ENCODE measurements around the gene IFNLR1. TPM values are rescaled to one million over a fixed set of nuclear protein-coding genes. Genes with fewer than 3 reads are reported as not detected.

IFNLR1 gene
- total RNA-seq, 1 experiment from 2014 or later = not detected

DNA sequence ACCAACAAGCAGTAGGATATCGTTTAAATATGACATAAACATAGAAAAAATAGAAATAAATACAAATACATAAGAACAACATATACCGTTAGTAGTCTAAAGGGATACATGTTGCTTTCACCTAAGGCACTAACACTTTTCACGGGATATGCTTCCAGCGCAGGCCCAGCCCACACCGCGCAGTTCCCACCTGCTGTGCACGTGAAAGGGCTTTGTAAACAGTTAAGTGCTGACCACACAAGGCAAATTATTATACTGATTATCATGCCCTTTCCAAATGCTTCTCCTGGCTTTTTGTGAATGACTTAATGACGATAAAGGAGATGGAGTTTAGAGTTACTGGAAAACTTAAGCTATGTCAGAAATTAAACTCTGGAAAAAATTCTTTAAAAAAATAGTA is 32.9 kb downstream of the IFNLR1 start:
- no peak for DNase-seq
- H3K9me3 ChIP-seq (replicated peaks) = no peaks in the 10 kb centered on the region
- H3K27me3 ChIP-seq = peaks cover 41% of the 10 kb centered on the region

DNA sequence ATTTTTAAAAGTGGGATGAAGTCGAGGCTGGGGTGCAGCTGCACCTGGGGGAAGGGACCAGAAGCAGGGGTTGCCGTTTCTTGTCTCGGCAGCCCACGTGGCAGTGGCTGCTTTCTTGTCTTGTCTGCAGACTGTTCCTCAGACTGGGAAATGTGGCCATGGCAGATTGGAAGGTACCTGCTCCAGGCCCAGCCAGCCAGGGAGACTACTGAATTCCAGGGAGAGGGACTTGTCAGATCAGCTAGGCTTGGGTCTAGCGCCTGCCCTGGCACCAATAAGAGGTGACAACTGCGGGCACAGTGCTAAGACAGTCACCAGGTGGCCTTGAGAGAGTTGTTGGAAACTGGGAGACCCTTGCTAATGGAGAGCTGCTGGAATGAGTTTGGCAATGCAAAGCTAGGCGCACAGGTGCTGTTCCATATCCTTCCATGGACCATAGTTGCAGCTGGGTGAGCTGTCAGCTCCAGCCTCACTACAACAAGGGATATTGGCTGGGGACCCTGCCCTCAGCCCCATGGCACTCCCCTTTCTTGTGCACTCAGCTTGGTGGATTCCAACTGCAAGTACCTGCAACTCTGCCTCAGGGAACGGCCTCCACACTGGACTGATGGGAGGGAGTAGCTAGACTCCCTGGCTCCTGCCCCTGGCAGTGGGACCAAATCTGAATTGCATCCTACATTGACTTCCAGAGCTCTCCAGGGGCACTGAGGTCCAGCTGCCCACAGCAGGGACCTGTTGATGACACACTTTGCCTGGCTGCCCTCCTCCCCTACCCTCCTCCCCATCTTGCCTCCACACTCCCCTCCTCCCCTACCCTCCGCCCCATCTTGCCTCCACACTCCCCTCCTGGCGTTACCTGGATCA is 34.2 kb downstream of the IFNLR1 start:
- no peak overlapping the region for H3K27ac ChIP-seq
- no peaks in the 10 kb centered on the region for H3K9me3 ChIP-seq (replicated peaks)
- DNase-seq = no peak
- H3K4me3 ChIP-seq = no peak overlapping the region
- no peaks in the 10 kb centered on the region for H3K4me1 ChIP-seq
- H3K27me3 ChIP-seq = peaks cover 32% of the 10 kb centered on the region
- H3K36me3 ChIP-seq = no peaks in the 10 kb centered on the region

More for the DNA sequence above, 32.9 kb downstream of the IFNLR1 start:
- Histone ChIP-seq H3K36me3 (no peaks in the 10 kb centered on the region), H3K27ac (no peak overlapping the region), H3K4me1 (no peaks in the 10 kb centered on the region), H3K4me3 (no peak overlapping the region)

DNA sequence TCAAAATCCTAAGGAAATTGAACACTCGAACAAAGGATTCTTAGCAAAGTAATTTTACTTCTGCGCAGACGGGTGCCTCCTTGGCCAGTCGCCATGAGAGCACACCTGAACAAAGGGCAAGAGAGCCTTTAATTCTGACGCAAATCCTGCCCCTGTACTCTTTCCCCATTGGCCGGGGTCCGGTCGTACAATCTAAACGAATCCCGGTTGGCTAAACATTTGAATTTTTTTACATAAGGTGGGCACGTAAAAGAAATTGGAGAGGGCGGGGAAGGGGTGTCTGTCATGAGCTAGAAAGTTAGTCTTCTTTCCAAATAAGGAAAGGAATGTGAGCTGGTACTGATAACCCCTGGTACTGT is 35.9 kb downstream of the IFNLR1 start:
- no peaks in the 10 kb centered on the region for H3K36me3 ChIP-seq
- no peaks in the 10 kb centered on the region for H3K4me1 ChIP-seq
- no peaks in the 10 kb centered on the region for H3K9me3 ChIP-seq (replicated peaks)
- no peak overlapping the region for H3K4me3 ChIP-seq
- H3K27me3 ChIP-seq = peaks cover 23% of the 10 kb centered on the region
- DNase-seq = no peak
- no peak overlapping the region for H3K27ac ChIP-seq

DNA sequence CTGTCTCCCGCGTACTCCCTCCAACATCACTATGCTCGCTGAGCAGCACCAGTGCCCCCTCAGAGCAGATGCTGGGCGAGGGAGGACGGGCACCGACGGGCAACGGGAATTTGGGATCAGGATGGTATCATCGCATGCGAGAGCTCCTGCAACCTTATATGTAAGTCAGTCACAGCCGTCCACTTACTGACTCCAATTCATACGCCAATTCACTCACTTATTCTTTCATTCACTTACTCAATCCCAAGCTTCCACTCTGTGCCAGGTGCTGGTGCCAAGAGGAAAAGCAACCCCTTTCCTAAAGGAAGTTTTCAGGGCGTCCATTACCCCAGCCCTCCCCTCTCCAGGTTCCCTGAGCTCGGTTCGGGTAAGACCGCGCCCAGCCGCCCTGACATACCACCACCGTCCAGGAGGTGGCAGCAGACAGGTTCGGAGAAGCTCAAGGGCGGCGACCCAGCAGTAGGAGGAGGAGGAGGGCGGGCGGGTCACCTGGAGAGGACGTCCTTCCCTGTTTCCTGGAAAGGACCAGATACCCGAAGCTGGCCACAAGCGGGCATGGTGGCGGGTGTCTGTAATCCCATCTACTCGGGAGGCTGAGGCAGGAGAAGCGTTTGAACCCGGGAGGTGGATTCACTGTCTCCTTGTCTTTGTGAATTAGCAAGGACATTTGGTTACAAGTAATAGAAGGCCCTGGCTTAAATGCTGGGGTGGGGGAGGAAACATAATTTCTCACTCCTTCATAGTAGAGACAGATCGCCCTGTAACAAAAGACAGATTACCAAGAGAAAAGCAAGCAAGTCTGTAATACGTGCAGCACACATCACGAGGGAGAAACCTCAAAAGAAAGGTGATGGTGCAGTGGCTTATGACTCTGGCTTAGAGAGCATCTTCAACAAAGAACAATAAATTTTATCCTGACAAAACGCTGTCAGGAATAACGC is 36.6 kb downstream of the IFNLR1 start:
- H3K4me1 ChIP-seq = no peaks in the 10 kb centered on the region
- H3K36me3 ChIP-seq = no peaks in the 10 kb centered on the region
- peaks cover 19% of the 10 kb centered on the region for H3K27me3 ChIP-seq
- H3K27ac ChIP-seq = no peak overlapping the region
- H3K9me3 ChIP-seq (replicated peaks) = no peaks in the 10 kb centered on the region
- peak; percentile 74 to 75 for DNase-seq
- no peak overlapping the region for H3K4me3 ChIP-seq

DNA sequence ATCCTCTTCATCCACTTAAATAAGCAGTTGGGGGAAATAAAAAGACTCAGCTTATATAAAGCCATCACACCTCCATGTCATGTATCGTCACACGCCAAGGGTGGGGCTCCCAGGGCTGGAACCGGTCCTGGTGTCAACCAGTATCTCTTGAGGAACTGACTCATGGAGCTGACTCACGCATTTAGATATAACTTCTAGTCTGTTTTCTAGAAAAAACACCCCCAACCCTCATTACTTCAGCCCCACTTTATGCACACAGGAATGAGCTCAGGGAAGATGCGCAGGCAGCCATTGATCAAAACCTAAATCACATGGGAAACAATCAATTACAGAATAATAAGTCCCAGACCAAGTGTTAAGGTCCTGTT is 37.2 kb downstream of the IFNLR1 start:
- Histone ChIP-seq H3K27ac (no peak overlapping the region), H3K27me3 (peaks cover 15% of the 10 kb centered on the region), H3K4me3 (no peak overlapping the region), H3K9me3 (replicated peaks) (no peaks in the 10 kb centered on the region), H3K4me1 (no peaks in the 10 kb centered on the region), H3K36me3 (no peaks in the 10 kb centered on the region)
- DNase-seq = no peak

DNA sequence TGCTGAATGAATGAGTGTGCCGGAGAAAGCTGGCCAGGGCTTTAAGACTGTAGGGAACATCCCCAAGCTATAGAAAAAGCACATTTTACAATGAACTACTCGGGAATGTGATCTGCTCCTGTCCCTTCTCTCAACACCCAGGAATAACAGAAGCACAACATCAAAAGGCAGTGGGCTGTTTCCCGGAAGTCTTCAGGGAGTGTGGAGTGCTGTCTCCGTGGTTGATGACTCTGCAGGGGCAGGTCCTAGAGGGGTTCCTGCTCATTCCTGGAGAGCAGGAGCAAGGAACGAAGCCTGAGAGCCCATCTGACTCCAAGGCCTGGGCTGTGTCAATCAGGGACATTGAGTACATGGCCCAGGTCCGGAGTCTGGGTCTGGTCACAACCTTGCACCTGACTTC is 39.3 kb downstream of the IFNLR1 start:
- no peak for DNase-seq
- no peak overlapping the region for H3K4me3 ChIP-seq

DNA sequence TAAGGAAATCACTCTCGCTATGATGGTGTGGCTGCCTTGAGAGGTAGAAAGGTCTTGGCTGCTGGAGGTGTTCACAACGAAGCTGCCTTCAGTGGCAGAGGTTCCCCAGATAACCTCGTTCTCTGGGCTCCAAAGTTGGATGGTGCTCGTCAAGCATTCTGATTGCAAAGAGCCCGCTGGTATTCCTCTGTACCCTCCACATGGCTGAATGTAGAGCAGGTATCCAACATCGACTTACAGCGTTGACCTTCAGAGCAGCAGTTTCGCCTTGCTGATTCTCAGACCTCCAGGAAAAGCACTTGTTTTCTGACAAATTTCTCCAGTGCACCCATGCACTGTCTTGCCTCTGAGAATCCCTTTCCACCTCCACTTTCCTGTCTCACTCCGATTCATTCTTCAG is 39.9 kb downstream of the IFNLR1 start:
- Histone ChIP-seq H3K4me3 (no peak overlapping the region), H3K27me3 (peaks cover 16% of the 10 kb centered on the region), H3K9me3 (replicated peaks) (no peaks in the 10 kb centered on the region), H3K27ac (no peak overlapping the region), H3K4me1 (no peaks in the 10 kb centered on the region), H3K36me3 (no peaks in the 10 kb centered on the region)
- DNase-seq = no peak

More for the DNA sequence above, 39.3 kb downstream of the IFNLR1 start:
- H3K9me3 ChIP-seq (replicated peaks) = no peaks in the 10 kb centered on the region
- no peaks in the 10 kb centered on the region for H3K4me1 ChIP-seq
- H3K36me3 ChIP-seq = no peaks in the 10 kb centered on the region
- no peak overlapping the region for H3K27ac ChIP-seq
- peaks cover 11% of the 10 kb centered on the region for H3K27me3 ChIP-seq

DNA sequence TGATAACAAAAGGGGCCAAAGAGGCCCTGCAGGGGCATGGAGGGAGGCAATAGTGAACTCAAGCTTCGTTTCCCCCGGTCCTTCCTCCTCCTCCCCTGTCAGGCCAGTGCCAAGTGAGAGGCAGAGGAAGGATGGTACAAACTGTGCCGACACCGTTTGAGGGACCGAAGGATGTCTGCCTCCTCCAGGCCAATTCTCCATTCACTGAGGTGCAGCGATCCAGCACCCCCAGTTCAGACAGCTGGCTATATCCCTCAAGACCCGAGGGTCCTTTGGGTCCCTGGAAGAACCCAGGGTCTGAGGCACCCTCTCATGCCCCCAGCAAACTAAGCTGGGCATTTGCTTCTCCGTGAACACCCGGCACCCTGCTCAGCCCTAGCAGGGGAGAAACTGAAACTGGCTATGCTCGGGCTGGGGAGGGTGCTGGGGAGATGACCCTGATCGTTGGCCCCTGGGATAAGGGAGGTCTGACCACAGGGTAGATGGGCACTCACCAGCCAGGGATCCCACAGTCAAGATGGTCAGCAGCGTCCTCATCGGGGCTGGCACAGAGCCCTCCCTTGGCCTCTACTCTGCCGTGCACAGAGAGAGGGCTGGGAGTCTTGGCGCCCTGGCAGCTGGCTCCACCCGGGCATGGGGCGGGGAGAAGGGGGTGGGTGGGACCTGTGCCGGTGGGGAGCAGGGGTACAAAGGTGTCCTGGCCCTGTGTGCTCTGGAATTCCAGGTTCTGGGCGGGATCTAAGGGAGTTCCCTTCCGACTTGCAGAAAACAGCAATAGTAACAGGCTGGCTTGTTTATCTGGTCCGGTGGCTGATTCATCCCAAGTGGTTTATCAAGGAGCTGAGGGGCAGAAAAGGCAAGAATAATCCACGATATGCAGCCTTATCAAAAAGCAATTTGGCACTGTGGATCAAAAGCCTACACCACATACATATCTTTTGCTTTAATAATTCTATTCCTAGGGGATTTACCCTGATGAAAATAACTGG is 44.2 kb downstream of the IFNLR1 start, which contains the start of gene IL22RA1:
Gene IL22RA1 (minus strand): TSS at position 595 of the 989 bp plus-strand sequence. CDS start 58 bp downstream, at position 537.
- Histone ChIP-seq H3K4me3 (no peak within 1 kb of the TSS), H3K4me1 (no peaks in the 10 kb centered on the region), H3K36me3 (no peaks in the 10 kb centered on the region), H3K27me3 (peaks cover 16% of the 10 kb centered on the region), H3K27ac (no peak within 1 kb of the TSS), H3K9me3 (replicated peaks) (no peaks in the 10 kb centered on the region)
- no peak for DNase-seq

DNA sequence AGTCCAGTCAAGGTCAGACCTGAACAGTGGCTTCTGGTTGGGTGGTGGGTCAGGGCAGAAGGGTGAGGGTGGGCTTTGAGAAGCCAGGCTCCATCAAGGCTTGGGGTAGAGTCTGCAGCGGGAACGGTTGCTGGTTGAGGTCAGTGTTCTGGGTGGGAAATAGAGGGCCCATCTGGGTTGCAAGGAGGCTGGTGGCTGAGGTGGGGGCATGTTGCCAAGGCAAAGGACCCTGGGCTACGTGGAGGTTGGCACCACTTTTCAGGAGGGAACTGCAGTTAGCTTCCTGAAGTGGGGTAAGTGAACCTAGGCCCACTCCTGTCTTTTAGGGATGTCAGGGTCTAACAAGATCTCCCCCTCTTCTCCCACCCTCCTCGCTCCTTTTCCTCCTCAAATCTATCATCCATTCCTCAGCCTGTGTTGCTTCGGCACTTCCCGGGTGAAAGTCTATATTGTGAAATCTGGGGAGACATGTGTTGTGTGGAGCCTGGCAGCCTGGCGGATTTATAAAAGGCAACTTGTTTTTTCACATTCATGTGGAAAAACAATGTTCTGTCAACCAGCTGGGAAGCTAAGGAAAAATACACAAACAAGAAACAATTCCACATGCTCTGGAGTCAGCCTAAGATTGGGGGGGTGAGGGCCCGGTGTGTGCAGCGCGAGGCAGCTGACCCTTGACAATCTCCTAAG is 45.6 kb downstream of the IFNLR1 start:
- Histone ChIP-seq H3K27ac (no peak overlapping the region), H3K4me1 (no peaks in the 10 kb centered on the region), H3K27me3 (peaks cover 16% of the 10 kb centered on the region), H3K36me3 (no peaks in the 10 kb centered on the region), H3K9me3 (replicated peaks) (no peaks in the 10 kb centered on the region), H3K4me3 (no peak overlapping the region)
- no peak for DNase-seq

DNA sequence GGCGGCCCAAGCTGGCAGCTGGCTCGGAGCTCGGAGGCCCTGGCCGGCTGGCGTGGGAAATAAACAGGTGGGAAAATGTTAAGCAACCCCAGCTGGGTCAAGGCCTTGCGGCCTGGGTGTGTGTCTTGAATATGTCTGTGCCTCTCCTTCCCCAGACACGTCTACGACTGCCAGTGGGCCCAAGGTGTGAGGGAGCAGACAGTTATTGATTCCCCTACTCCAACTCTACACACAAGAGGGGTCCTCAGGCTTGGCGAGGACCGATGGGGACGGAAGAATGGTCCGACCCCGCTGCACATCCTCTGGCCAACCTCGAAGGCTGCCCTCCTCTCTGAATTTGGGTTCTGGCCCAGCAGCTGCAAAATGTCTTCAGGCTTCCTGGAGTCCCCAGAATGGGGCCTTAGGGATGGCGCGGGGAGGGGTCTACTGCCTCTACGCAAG is 46.3 kb downstream of the IFNLR1 start:
- no peak overlapping the region for H3K27ac ChIP-seq

DNA sequence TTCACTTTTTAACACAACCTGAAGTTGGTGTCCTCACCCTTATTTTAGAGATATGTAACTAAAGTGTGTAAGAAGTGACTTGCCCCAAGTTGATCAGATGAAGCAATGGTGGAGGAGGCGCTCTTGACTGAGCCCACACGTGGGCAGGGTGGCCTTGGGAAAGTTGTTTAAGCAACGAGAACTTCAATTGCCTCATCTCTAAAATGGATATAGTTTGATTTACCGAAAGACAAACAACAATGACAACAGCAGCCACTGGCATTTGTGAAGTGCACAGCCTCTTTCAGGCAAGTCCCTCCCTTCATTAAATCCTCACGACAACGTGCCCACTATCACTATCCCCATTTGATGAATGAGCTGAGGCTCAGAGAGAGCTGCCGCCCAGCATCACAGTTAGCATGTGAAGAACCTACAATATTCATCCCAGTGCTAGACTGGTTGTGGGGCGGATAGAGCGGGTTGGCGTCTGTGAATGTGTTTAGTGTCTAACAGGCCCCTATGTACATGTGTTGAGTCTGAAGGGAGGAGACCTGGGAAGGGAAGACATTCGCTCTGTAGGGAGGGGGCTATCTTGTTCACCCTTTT is 47.2 kb downstream of the IFNLR1 start:
- DNase-seq = no peak
- H3K27ac ChIP-seq = no peak overlapping the region
- no peaks in the 10 kb centered on the region for H3K4me1 ChIP-seq
- H3K9me3 ChIP-seq (replicated peaks) = no peaks in the 10 kb centered on the region
- peaks cover 16% of the 10 kb centered on the region for H3K27me3 ChIP-seq
- H3K4me3 ChIP-seq = no peak overlapping the region
- no peaks in the 10 kb centered on the region for H3K36me3 ChIP-seq

More for the DNA sequence above, 46.3 kb downstream of the IFNLR1 start:
- no peaks in the 10 kb centered on the region for H3K4me1 ChIP-seq
- no peaks in the 10 kb centered on the region for H3K9me3 ChIP-seq (replicated peaks)
- H3K27me3 ChIP-seq = peaks cover 16% of the 10 kb centered on the region
- H3K36me3 ChIP-seq = no peaks in the 10 kb centered on the region
- no peak for DNase-seq
- H3K4me3 ChIP-seq = no peak overlapping the region

DNA sequence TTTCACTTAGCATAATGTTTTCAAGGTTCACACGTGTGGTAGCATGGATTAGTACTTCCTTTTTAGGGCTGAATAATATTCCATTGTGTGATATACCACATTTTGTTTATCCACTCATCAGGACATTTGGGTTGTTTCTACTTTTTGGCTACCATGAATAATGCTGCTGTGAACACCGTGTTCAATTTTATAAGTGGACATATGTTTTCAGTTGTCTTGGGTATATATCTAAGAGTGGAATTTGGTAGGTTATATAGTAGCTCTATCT is 47.9 kb downstream of the IFNLR1 start:
- no peak overlapping the region for H3K27ac ChIP-seq
- peaks cover 11% of the 10 kb centered on the region for H3K27me3 ChIP-seq
- no peaks in the 10 kb centered on the region for H3K4me1 ChIP-seq
- DNase-seq = no peak
- H3K9me3 ChIP-seq (replicated peaks) = no peaks in the 10 kb centered on the region
- no peaks in the 10 kb centered on the region for H3K36me3 ChIP-seq
- no peak overlapping the region for H3K4me3 ChIP-seq

DNA sequence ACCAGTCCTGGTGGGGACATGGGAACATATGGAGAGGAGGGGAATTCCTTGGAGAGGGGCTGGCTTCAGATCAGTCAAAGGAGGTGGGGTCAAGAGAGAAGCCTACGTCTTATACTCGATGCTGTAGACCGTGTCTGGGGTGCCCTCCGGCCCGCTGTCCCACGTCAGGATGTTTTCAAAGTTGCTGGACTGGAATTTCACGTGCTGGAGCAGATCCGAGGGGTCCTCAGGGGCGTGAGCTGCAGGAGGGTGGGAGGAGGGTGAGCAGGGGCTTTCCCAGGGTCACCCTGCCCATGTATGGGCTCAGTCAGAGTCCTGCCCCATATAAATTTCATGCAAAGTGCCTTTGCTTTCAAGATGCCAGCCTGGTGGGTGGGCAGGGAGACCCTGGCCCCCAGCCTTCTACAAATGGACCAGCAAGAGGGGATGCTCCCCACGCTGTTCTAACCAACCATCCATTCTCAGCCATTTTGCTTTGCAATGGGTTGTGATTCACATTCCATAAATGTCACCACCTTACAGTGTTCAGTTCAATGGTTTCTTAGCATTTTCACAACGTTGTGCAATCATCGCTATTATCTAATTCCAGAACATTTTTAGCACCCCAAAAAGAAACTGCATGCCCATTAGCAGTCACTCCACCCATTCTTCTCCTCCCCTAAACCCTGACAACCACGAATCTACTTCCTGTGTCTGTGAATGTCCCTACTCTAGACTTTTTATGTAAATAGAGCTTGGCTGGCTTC is 48.4 kb downstream of the IFNLR1 start:
- H3K4me3 ChIP-seq = no peak overlapping the region
- no peaks in the 10 kb centered on the region for H3K36me3 ChIP-seq
- no peaks in the 10 kb centered on the region for H3K9me3 ChIP-seq (replicated peaks)
- no peak overlapping the region for H3K27ac ChIP-seq
- H3K27me3 ChIP-seq = peaks cover 11% of the 10 kb centered on the region
- no peak for DNase-seq
- no peaks in the 10 kb centered on the region for H3K4me1 ChIP-seq
